Measurements from ENCODE around the gene ABI1. TPM values are rescaled to one million over a fixed set of nuclear protein-coding genes. Genes with fewer than 3 reads are reported as not detected.

Gene ABI1
- total RNA-seq, 1 experiment from 2014 or later: 33.9 TPM

GRCh38 chr10:26743841-26744240, 116.9 kb downstream of the ABI1 start (continued):
- TF ChIP-seq ZNF423 (CRISPR knock-in tag; IDR thresholded peaks at IDR 0.05): no peak
- TF ChIP-seq ELF4 (CRISPR knock-in tag; IDR thresholded peaks at IDR 0.05; ENCODE audit: low read depth): no peak
- no peak for TF ChIP-seq ZNF121 (CRISPR knock-in tag; IDR thresholded peaks at IDR 0.05)
- TF ChIP-seq ZBTB43 (CRISPR knock-in tag; IDR thresholded peaks at IDR 0.05): no peak
- TF ChIP-seq IRF2 (CRISPR knock-in tag; IDR thresholded peaks at IDR 0.05; ENCODE audit: borderline replicate concordance, low read depth): no peak
- no peak for TF ChIP-seq CDX4 (CRISPR knock-in tag; IDR thresholded peaks at IDR 0.05; ENCODE audit: borderline replicate concordance)
- no peak for TF ChIP-seq MAX (CRISPR knock-in tag; IDR thresholded peaks at IDR 0.05)

- ChIA-PET POLR2A (no interaction called here), CTCF (interaction anchor here (1.2 kb wide), 1 partner anchor 17 kb away, joined by 5 read pairs; no protein-coding TSS in a partner anchor)
- no peak for DNase-seq (ENCODE audit: low spot score)
- Mint-ChIP-seq H3K27ac (peak overlapping the region; percentile 79; the same call in 1 of the 2 replicates), H3K9me3 (no peaks in the 10 kb centered on the region), H3K27me3 (ENCODE audit: low read depth) (no peaks in the 10 kb centered on the region), H3K4me1 (peaks cover 12% of the 10 kb centered on the region), H3K36me3 (peaks cover 66% of the 10 kb centered on the region), H3K4me3 (no peak overlapping the region)
- ATAC-seq: no peak
- TF ChIP-seq ZNF121 (CRISPR knock-in tag; IDR thresholded peaks at IDR 0.05): no peak
- no peak for TF ChIP-seq ZBTB21 (CRISPR knock-in tag; IDR thresholded peaks at IDR 0.05; ENCODE audit: borderline replicate concordance)
- TF ChIP-seq FOXP1 (CRISPR knock-in tag; IDR thresholded peaks at IDR 0.05; ENCODE audit: borderline replicate concordance): no peak
- no peak for TF ChIP-seq ZNF232 (CRISPR knock-in tag; IDR thresholded peaks at IDR 0.05)
- no peak for TF ChIP-seq ZNF425 (CRISPR knock-in tag; conservative IDR thresholded peaks at IDR 0.05)
- TF ChIP-seq TP53 (CRISPR knock-in tag; IDR thresholded peaks at IDR 0.05): no peak
- no peak for TF ChIP-seq STAT6 (CRISPR knock-in tag; conservative IDR thresholded peaks at IDR 0.05; ENCODE audit: low read depth)
- no peak for TF ChIP-seq GABPB1 (CRISPR knock-in tag; IDR thresholded peaks at IDR 0.05)
- no peak for TF ChIP-seq PREB (CRISPR knock-in tag; IDR thresholded peaks at IDR 0.05; ENCODE audit: borderline replicate concordance)
- TF ChIP-seq SMAD4 (CRISPR knock-in tag; IDR thresholded peaks at IDR 0.05): no peak
- TF ChIP-seq OVOL2 (CRISPR knock-in tag; IDR thresholded peaks at IDR 0.05; ENCODE audit: borderline replicate concordance): no peak
- no peak for TF ChIP-seq MXD4 (CRISPR knock-in tag; IDR thresholded peaks at IDR 0.05; ENCODE audit: borderline replicate concordance)
- no peak for TF ChIP-seq JAZF1 (CRISPR knock-in tag; IDR thresholded peaks at IDR 0.05)
- no peak for TF ChIP-seq GTF2I (CRISPR knock-in tag; conservative IDR thresholded peaks at IDR 0.05)
- no peak for TF ChIP-seq ZNF138 (CRISPR knock-in tag; conservative IDR thresholded peaks at IDR 0.05)
- no peak for TF ChIP-seq NR2C2 (CRISPR knock-in tag; IDR thresholded peaks at IDR 0.05)
- no peak for TF ChIP-seq MLX (CRISPR knock-in tag; IDR thresholded peaks at IDR 0.05)
- TF ChIP-seq ZNF281 (CRISPR knock-in tag; IDR thresholded peaks at IDR 0.05): no peak
- TF ChIP-seq ZNF396 (CRISPR knock-in tag; IDR thresholded peaks at IDR 0.05; ENCODE audit: borderline replicate concordance): no peak
These were observed 117.7 kb downstream of the ABI1 start for GRCh38 chr10:26743091-26743490.
